NK-92 (cell line): ENCODE results near the gene SANBR.

Source experiments
- DNase-seq: peaks from one replicate; lab custom pipeline; 2025; ENCODE audit not compliant: unreplicated experiment; lab: John Stamatoyannopoulos, UW

The SANBR gene

GRCh38 chr2:61089797-61090196 is 24.1 kb downstream of the SANBR start:
- no peak for DNase-seq

GRCh38 chr2:61090386-61090921 is 24.8 kb downstream of the SANBR start:
- no peak for DNase-seq

- no peak for DNase-seq
Observed at GRCh38 chr2:61091485-61091884, 25.8 kb downstream of the SANBR start.

- no peak for DNase-seq
Observed at GRCh38 chr2:61096438-61096837, 30.8 kb downstream of the SANBR start.

GRCh38 chr2:61100801-61101200 is 35.1 kb downstream of the SANBR start:
- no peak for DNase-seq

- no peak for DNase-seq
Observed at GRCh38 chr2:61109291-61109690, 43.6 kb downstream of the SANBR start.

- no peak for DNase-seq
Observed at GRCh38 chr2:61111708-61112107, 46.0 kb downstream of the SANBR start.

- DNase-seq, result no peak
Observed at GRCh38 chr2:61114147-61114546, 48.5 kb downstream of the SANBR start.
